ENCODE results near the gene HK2.

DNA sequence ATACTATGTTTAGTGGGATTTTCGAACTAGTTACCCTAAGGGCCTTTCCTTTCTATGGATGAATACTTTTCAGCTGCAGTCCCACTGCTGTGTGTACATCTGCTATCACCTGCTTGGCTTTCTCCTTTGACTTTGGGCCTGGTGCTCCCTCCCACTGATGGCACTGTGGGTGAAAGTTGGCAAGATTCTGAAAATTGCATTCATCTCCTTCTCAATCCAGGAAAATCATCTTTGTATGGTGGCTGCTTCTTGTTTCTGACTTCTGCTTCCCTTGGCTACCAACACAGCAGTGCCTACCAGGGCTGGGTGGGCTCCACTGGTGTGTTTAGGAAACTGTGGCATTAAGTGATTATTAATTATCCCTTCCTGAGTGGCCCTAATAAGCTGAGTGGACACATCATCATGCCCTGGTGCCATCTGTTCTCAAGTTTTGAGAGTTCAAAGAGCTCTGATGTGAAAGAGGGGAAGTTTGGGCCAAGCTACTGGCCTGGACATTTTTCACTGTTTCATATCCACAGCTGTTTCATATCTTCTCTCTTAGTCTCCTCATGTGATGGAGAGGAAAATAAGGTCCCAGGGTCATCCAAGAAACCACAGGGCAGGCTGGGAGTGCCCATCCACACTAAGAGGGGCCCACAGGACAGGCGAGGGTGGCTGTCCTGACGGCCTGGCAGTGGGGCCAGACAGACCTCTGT lies 16.7 kb downstream of the HK2 start:
- no peak for TF ChIP-seq POLR2AphosphoS5 (IDR thresholded peaks at IDR 0.05; ENCODE audit: low read depth, low read length)
- no peak for TF ChIP-seq FOXP2 (optimal IDR thresholded peaks at IDR 0.05; ENCODE audit: borderline replicate concordance, extremely low read depth, extremely low read length, insufficient read depth)
